GM12878 (cell line): Measurements from ENCODE around the gene NOL4L. TPM values are rescaled to one million over a fixed set of nuclear protein-coding genes. Genes with fewer than 3 reads are reported as not detected.

Experiments used
- ATAC-seq: fragments of 200-7000 bp; cut with Tn5 transposase; 3 replicates; pipeline ENCODE4 v1.9.1; 2020; ENCODE audit warnings: mild to moderate bottlenecking, moderate library complexity
- BruUV-seq: library from RNA; stranded (reverse); fragments of 400-500 nt; replicated peaks from 2 replicates; lab custom pipeline; 2021; lab: Mats Ljungman, UMichigan
- CTCF ChIA-PET: fragments of 300-600 bp; sonication (Branson Sonifier 250); formaldehyde crosslinking; extraction: SDS; loops from one replicate; lab custom pipeline; 2021; ENCODE audit warnings: inconsistent platforms; lab: Yijun Ruan, JAX
- POLR2A ChIA-PET: fragments of 350-600 bp; formaldehyde crosslinking; extraction: SDS; loops from one replicate; lab custom pipeline; 2021; ENCODE audit warnings: inconsistent platforms; lab: Charles Lee
- RAD21 ChIA-PET: fragments of 300-600 bp; sonication (Branson Sonifier 250); formaldehyde crosslinking; loops from one replicate; lab custom pipeline; 2023; ENCODE audit warnings: antibody characterized with exemption; ENCODE audit not compliant: unreplicated experiment; lab: Charles Lee
- SMC1A ChIA-PET: fragments of 300-600 bp; sonication (Branson Sonifier 250); formaldehyde crosslinking; loops from one replicate; lab custom pipeline; 2023; ENCODE audit not compliant: unreplicated experiment, uncharacterized antibody; lab: Charles Lee
- DNase-seq: peaks from one replicate; pipeline ENCODE4 v3.0.0-alpha.2; 2011; ENCODE audit warnings: low read depth, low spot score
- FAIRE-seq: peaks from 3 replicates; lab custom pipeline; 2011; peaks lifted over from hg19 to GRCh38; lab: Jason Lieb, UNC
- H2AFZ ChIP-seq: 2 replicates; pipeline ENCODE4 v1.6.0; 2011; ENCODE audit warnings: low read depth, low read length, control low read depth; ENCODE audit not compliant: control insufficient read depth
- H3K27ac ChIP-seq: 2 replicates; pipeline ENCODE4 v1.5.1; 2011; ENCODE audit warnings: control low read depth; ENCODE audit not compliant: control insufficient read depth, insufficient read depth
- H3K27me3 ChIP-seq, 2 experiments: replicated peaks in 1 of 2; 2 replicates each; pipeline versions ENCODE4 v1.6.0 to v1.6.1; 2011; ENCODE audit warnings: low read length in 1 of 2; ENCODE audit not compliant: control insufficient read depth in 2 of 2, insufficient read depth in 2 of 2
- H3K36me3 ChIP-seq, 2 experiments: 2 replicates each; pipeline ENCODE4 v1.5.1; 2011; ENCODE audit warnings: low read length in 1 of 2; ENCODE audit not compliant: control insufficient read depth in 2 of 2, insufficient read depth in 2 of 2
- H3K4me1 ChIP-seq: 2 replicates; pipeline ENCODE4 v1.6.1; 2011; ENCODE audit warnings: mild to moderate bottlenecking, low read length, moderate library complexity, mixed read lengths; ENCODE audit not compliant: control insufficient read depth, insufficient read depth
- H3K4me2 ChIP-seq: 2 replicates; pipeline ENCODE4 v1.6.0; 2011; ENCODE audit warnings: control low read depth; ENCODE audit not compliant: control insufficient read depth, insufficient read depth
- H3K4me3 ChIP-seq: fragments of 200-600 bp; sonication (generic); 2 replicates; pipeline ENCODE4 v1.5.1; 2016
- H3K79me2 ChIP-seq: 2 replicates; pipeline ENCODE4 v1.6.0; 2011; ENCODE audit warnings: low read length; ENCODE audit not compliant: control insufficient read depth, insufficient read depth
- H3K9ac ChIP-seq: 2 replicates; pipeline ENCODE4 v1.8.0; 2011; ENCODE audit warnings: low read length, control low read depth, mixed read lengths; ENCODE audit not compliant: control insufficient read depth, insufficient read depth
- H3K9me3 ChIP-seq: replicated peaks from 3 replicates; pipeline ENCODE4 v1.5.1; 2011; ENCODE audit warnings: mild to moderate bottlenecking, low read length; ENCODE audit not compliant: control insufficient read depth, insufficient read depth
- H4K20me1 ChIP-seq: 2 replicates; pipeline ENCODE4 v1.6.0; 2011; ENCODE audit not compliant: control insufficient read depth, insufficient read depth
- BCL11A ChIP-seq: IDR thresholded peaks from 2 replicates; pipeline ENCODE4 v1.6.1; 2011; ENCODE audit warnings: low read depth, low read length
- EGR1 ChIP-seq, 2 experiments: IDR thresholded peaks; 1 replicate in 1 of 2; 2 replicates in 1 of 2; pipeline ENCODE4 v1.6.1; 2011 to 2012; ENCODE audit warnings: low read depth in 2 of 2, low read length in 2 of 2, borderline replicate concordance in 1 of 2, mild to moderate bottlenecking in 1 of 2, moderate library complexity in 1 of 2
- MXI1 ChIP-seq: fragments of 150-350 bp; IDR thresholded peaks from 2 replicates; pipeline ENCODE4 v1.6.1; 2011; ENCODE audit warnings: low read depth, mild to moderate bottlenecking, inconsistent platforms, low read length, improper control_type of control experiment
- PBX3 ChIP-seq: IDR thresholded peaks from 2 replicates; pipeline ENCODE4 v1.6.1; 2011; ENCODE audit warnings: mild to moderate bottlenecking, low read depth, low read length, moderate library complexity; ENCODE audit not compliant: insufficient replicate concordance
- PRDM15 ChIP-seq: fragments of 450-650 bp; formaldehyde crosslinking; IDR thresholded peaks from 2 replicates; pipeline ENCODE4 v1.4.0; 2020; ENCODE audit warnings: mild to moderate bottlenecking, moderate library complexity
- REST ChIP-seq: IDR thresholded peaks from 2 replicates; pipeline ENCODE4 v1.6.1; 2012; ENCODE audit warnings: mild to moderate bottlenecking, low read depth, low read length
- WGBS: methylation state at CpG from one replicate; pipeline ENCODE4 v1.1.6; 2016; ENCODE audit warnings: low lambda C conversion rate; ENCODE audit not compliant: insufficient replicate concordance, insufficient coverage; ENCODE audit errors: missing lambda C conversion rate; 5-methylcytosine and 5-hydroxymethylcytosine counted together
- in situ Hi-C: fragments of 300-500 bp; cut with MboI; formaldehyde crosslinking; loops from 9 replicates; pipeline ENCODE4 v1.14.3; 2018; ENCODE audit warnings: mixed read lengths
- intact Hi-C: fragments of 100-400 bp; cut with micrococcal nuclease; formaldehyde crosslinking; loops from one replicate; pipeline ENCODE4 v1.14.2; 2022; ENCODE audit not compliant: unreplicated experiment
- polyA plus RNA-seq, 11 experiments: library from polyadenylated mRNA; depleted of rRNA in 4 of 11; unstranded in 6 of 11; stranded (reverse) in 5 of 11; fragments of >200 nt; fragmentation: Nextera tagmentation in 4 of 11; fragmentation: Illumina TruSeq in 1 of 11; extraction: Ambion mirVana in 4 of 11; extraction: Trizol in 1 of 11; gene quantifications; 1 replicate in 1 of 11; 2 replicates in 10 of 11; pipeline versions ENCODE4 v1.2.1 to v1.2.3, GENCODE V29; 2011 to 2016; ENCODE audit warnings: inconsistent platforms in 2 of 11, missing spikeins in 2 of 11, low read depth in 1 of 11
- total RNA-seq, 4 experiments: library from RNA; depleted of rRNA in 3 of 4; stranded (reverse); fragments of >200 nt in 3 of 4; fragmentation: Illumina TruSeq in 1 of 4; extraction: Trizol in 1 of 4; gene quantifications; 2 replicates each; pipeline versions ENCODE4 v1.2.1 to v1.2.3, GENCODE V29; 2013 to 2021

NOL4L gene
- total and polyA plus RNA-seq, 10 of the 15 experiments (the other 5 are each of a cell fraction or from before 2014, with no cell fraction given) = 2.3 to 24.0 (median 8.0) TPM

- no peak for FAIRE-seq
- no TSS peak for BruUV-seq
- Histone ChIP-seq H3K4me3 (no peak overlapping the region), H3K4me2 (no peak overlapping the region), H3K79me2 (no peaks in the 10 kb centered on the region), H4K20me1 (no peaks in the 10 kb centered on the region), H3K36me3 (no peaks in the 10 kb centered on the region), H3K4me1 (no peaks in the 10 kb centered on the region), H2AFZ (no peak overlapping the region), H3K9ac (no peak overlapping the region), H3K27me3 (no peaks in the 10 kb centered on the region), H3K27ac (no peak overlapping the region), H3K9me3 (no peaks in the 10 kb centered on the region)
- ChIA-PET SMC1A (no interaction called here), CTCF (no interaction called here), RAD21 (no interaction called here), POLR2A (no interaction called here)
- 52% methylated on average over 8 of the region's 8 CpGs for WGBS
- no peak for DNase-seq
- in situ Hi-C loops (no loop called here), intact Hi-C loops (no loop called here)
- no peak for ATAC-seq
- TF ChIP-seq REST (no peak), MXI1 (no peak), BCL11A (no peak), PBX3 (no peak), PRDM15 (no peak), EGR1 (IDR thresholded peaks at IDR 0.05; ENCODE audit: borderline replicate concordance in 1 of 2, low read depth in 2 of 2, low read length in 2 of 2) (no peak)
Measured at GRCh38 chr20:32495217-32495565, 89.9 kb downstream of the NOL4L start.
